Effector memory CD4-positive, alpha-beta T cell (primary cell): ENCODE measurements around the gene WDR7.

ENCODE experiments used
- DNase-seq, 3 donors: peaks; one replicate each; pipeline ENCODE4 v3.0.0-alpha.2; 2020
- H3K27ac ChIP-seq: 2 replicates; pipeline ENCODE4 v1.7.0; 2013; ENCODE audit warnings: mild to moderate bottlenecking, low read length, moderate library complexity; ENCODE audit not compliant: insufficient read depth, poor library complexity, severe bottlenecking
- H3K27me3 ChIP-seq: replicated peaks from 2 replicates; pipeline ENCODE4 v1.7.0; 2013; ENCODE audit warnings: mild to moderate bottlenecking, low read length; ENCODE audit not compliant: insufficient read depth, control insufficient read depth, poor library complexity, severe bottlenecking
- H3K36me3 ChIP-seq: 2 replicates; pipeline ENCODE4 v1.7.0; 2013; ENCODE audit warnings: mild to moderate bottlenecking, low read length, moderate library complexity; ENCODE audit not compliant: control insufficient read depth, insufficient read depth
- H3K4me1 ChIP-seq: 2 replicates; pipeline ENCODE4 v1.7.0; 2013; ENCODE audit warnings: low read length, mild to moderate bottlenecking; ENCODE audit not compliant: control insufficient read depth, insufficient read depth, poor library complexity, severe bottlenecking
- H3K4me3 ChIP-seq: 2 replicates; pipeline ENCODE4 v1.7.0; 2013; ENCODE audit warnings: low read length, low read depth, mild to moderate bottlenecking; ENCODE audit not compliant: insufficient read depth, poor library complexity, severe bottlenecking
- H3K9me3 ChIP-seq: 2 replicates; pipeline ENCODE4 v1.7.0; 2013; ENCODE audit warnings: mild to moderate bottlenecking, low read length, moderate library complexity; ENCODE audit not compliant: control insufficient read depth

Gene WDR7

DNA sequence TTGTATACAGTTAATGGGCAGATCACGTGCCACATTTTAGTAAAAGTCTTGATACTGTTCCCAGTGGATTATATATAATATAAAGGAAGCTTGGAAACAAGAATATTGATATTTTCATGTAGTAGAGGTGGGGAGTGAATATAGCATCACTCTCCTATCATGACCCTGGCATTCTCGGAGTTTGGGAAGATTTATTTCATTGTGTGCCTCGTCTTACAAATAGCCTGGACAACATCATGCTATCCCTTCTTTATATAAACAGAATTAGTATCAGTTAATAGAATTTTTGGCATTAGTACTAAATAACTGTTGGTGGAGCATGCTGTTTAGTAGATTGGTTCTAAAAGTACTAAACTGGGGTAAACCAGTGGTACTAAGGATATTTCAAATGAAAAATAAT lies 283.7 kb downstream of the WDR7 start:
- Histone ChIP-seq H3K4me3 (no peak overlapping the region), H3K36me3 (peaks cover 16% of the 10 kb centered on the region), H3K27ac (no peak overlapping the region), H3K9me3 (no peaks in the 10 kb centered on the region), H3K27me3 (no peaks in the 10 kb centered on the region), H3K4me1 (no peaks in the 10 kb centered on the region)
- no peak for DNase-seq

DNA sequence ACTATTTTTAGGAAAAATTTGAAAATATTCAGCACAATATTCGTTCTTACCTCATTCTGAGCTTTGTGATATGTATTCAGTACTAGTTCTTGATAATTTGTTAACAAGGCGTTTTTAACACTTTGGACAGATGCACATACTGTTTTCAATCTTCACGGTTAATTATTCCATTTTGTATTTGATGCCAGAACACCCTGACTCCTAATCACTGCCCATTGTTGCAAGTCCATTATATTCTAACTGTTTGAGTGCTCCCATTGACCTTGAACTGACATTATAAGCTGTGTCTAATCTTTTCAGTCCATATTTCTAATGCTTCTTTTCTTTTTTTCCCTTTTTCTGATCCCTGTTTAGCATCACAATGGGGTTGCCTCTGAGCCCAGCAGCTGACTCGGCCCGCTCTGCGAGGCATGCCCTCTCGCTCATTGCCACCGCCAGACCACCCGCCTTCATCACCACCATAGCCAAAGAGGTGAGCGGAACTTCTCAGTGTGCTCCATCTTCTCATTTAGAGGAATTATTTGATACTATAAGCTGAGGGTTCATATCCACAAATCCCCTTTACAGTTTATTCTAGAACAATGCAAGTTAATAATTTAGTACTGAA lies 284.4 kb downstream of the WDR7 start:
- H3K27me3 ChIP-seq, result no peaks in the 10 kb centered on the region
- peaks cover 16% of the 10 kb centered on the region for H3K36me3 ChIP-seq
- no peaks in the 10 kb centered on the region for H3K4me1 ChIP-seq
- H3K4me3 ChIP-seq, result no peak overlapping the region
- H3K9me3 ChIP-seq, result no peaks in the 10 kb centered on the region
- H3K27ac ChIP-seq, result no peak overlapping the region
- DNase-seq, result no peak

DNA sequence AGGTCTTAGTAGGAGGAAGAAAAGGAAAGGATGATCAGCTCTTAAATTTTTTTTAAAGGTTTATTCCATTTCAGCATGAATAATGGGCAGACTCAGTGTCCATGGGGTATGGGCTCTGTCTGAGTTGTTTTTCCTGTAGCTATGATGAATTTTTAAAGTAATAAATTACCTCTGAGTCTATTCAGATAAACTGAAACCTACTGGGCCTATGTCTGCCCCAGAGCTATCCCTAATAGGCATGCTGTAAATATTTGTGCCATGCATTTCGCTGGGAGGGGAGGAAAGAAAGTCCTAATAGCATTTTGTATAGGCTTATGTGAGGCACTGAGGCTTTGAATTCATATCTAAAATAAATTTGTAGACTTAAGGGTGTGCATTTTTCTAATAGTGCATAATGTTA lies 285.3 kb downstream of the WDR7 start:
- Histone ChIP-seq H3K4me3 (no peak overlapping the region), H3K9me3 (no peaks in the 10 kb centered on the region), H3K27ac (no peak overlapping the region), H3K27me3 (no peaks in the 10 kb centered on the region), H3K4me1 (no peaks in the 10 kb centered on the region), H3K36me3 (peaks cover 19% of the 10 kb centered on the region)
- DNase-seq, result no peak

DNA sequence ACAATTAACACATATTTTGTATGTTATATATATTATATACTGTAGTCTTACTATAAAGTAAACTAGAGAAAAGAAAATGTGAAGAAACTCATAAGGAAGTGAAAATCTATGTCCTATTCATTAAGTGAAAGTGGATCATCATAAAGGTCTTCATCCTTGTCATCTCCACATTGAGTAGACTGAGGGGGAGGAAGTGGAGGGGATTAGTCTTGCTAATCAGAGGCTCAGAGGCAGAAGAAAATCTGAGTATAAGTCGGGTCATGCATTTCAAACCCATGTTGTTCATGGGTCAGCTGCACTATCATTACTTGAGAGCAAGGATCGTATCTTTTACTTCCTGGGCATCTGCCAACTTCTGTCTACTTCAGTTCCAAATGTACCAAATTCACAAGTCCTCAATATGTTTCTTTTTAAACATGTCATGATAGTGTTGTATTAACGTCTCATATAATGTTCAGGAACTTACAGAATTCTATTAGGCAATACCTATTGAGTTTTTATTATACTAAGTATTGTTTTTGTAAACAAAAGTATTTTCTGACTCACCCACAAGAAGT lies 286.8 kb downstream of the WDR7 start:
- Histone ChIP-seq H3K4me3 (no peak overlapping the region), H3K27ac (no peak overlapping the region), H3K36me3 (peaks cover 19% of the 10 kb centered on the region), H3K4me1 (no peaks in the 10 kb centered on the region), H3K9me3 (no peaks in the 10 kb centered on the region), H3K27me3 (no peaks in the 10 kb centered on the region)
- no peak for DNase-seq

DNA sequence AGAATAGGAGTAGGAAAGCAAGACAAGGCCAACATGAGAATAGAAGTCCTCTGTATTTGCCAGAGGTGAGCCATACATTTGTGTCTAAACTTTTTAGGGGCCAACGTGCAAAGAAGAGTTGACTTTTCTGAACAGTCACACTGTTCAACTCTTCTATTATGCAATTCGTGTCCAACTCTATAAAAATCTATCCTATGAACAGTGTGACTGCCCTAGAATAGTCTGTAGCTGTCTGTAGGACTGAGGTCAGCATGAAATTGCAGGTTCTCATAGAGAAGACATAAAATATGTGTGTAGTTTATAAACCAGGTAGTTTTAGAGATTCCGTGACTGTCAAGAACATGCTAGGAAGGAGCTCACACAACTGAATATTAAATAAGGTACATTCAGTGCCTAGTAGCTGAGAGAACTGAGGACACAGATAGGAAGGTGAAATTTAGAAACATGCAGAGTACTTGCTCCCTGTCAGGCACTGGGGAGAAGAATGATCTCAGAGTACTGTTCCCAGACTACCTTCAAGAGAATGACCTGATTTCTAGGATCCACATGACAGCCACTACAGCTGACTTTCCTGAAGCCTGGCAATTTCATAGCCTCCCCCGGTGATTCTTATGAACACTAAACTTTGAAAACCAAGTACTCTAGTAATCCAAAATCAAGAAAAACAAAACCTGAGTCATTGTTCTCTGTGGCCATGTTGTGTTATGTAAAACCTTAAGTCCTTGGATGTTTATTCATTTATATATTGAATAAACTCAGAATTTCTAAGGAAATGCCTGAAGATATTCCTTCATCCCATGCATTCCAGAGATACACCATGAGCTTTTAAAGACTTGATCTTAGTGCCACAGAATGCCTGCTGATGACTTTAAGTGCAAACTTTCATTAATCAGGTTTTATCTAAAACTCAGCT lies 294.3 kb downstream of the WDR7 start:
- Histone ChIP-seq H3K4me3 (no peak overlapping the region), H3K27ac (no peak overlapping the region), H3K9me3 (no peaks in the 10 kb centered on the region), H3K36me3 (peaks cover 3% of the 10 kb centered on the region), H3K4me1 (no peaks in the 10 kb centered on the region), H3K27me3 (no peaks in the 10 kb centered on the region)
- no peak for DNase-seq

DNA sequence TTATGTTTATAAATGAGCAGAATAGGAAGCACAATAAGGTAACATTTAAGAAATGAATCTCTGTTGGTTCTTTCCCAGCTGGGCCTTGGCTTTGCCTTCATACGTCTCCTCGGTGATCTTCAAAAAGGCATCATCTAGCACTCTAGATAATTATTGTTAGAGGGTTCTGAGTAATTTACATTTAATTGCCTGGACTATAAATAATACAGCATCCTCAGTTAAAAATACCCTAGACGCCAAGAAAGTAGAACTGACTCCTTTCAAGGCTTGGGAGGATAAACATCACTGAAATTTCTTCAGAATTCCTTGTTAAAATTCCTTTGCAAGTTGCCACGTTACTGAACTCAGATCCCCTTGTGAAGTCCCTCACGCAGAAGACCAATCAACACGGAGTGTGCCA lies 296.1 kb downstream of the WDR7 start:
- Histone ChIP-seq H3K27me3 (no peaks in the 10 kb centered on the region), H3K9me3 (no peaks in the 10 kb centered on the region), H3K36me3 (no peaks in the 10 kb centered on the region), H3K27ac (no peak overlapping the region), H3K4me1 (no peaks in the 10 kb centered on the region), H3K4me3 (no peak overlapping the region)
- DNase-seq, result no peak

DNA sequence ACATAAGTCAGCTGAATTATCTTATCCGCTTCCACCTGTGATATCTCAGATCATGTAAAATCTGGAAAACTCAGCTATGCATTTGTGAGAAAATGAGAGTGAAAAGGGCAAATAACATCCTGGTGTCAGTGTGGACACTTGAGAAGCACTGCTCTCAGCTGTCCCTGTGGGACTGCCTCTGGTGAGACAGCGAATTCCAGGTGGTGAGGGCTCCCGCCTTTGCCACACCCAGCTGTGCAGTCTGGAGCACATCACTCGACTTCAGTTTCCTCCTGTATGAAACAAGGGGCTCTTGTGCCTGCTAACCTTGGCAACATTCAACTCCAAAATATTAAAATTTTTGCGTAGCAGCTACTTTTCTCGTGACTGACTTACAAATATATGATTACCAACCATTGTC lies 300.9 kb downstream of the WDR7 start:
- no peaks in the 10 kb centered on the region for H3K9me3 ChIP-seq
- H3K27ac ChIP-seq, result no peak overlapping the region
- DNase-seq, result no peak
- H3K4me1 ChIP-seq, result no peaks in the 10 kb centered on the region
- no peaks in the 10 kb centered on the region for H3K36me3 ChIP-seq
- no peaks in the 10 kb centered on the region for H3K27me3 ChIP-seq
- no peak overlapping the region for H3K4me3 ChIP-seq

DNA sequence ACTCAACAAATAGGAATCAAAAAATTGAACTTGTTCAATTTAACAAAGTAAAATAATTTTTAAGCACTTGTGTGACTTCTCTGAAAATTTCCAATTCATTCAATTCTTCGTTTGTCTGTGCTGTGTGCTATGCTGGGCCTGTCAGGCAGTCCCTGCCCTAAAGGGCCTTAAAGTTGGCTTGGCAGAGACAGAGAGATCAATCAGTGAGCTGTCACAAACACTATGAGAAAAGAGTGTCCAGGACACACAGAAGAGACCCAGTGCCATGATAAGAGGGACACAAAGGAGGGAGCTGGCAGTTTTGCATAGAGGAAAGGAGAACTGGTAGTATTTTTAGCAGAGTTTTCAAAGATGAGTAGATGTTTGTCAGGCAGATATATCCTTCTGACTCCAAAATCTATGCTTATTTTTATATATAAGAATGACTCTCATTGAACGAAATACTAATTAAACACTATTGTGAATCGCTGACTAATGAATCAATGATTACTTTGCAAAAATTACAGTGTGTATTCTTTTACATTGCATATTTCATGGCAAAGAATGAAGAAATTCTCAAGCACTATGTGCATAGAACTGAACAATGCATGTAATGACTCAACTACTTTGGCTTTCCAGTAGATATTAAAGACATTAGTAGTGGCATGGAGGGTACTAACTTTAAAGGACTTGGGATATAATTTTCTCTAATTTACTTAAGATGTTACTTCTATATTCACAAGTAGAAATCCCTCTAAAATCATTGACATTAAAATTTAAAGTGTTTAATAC lies 302.5 kb downstream of the WDR7 start:
- Histone ChIP-seq H3K4me1 (no peaks in the 10 kb centered on the region), H3K4me3 (no peak overlapping the region), H3K27me3 (no peaks in the 10 kb centered on the region), H3K27ac (no peak overlapping the region), H3K9me3 (no peaks in the 10 kb centered on the region), H3K36me3 (no peaks in the 10 kb centered on the region)
- DNase-seq, result no peak

DNA sequence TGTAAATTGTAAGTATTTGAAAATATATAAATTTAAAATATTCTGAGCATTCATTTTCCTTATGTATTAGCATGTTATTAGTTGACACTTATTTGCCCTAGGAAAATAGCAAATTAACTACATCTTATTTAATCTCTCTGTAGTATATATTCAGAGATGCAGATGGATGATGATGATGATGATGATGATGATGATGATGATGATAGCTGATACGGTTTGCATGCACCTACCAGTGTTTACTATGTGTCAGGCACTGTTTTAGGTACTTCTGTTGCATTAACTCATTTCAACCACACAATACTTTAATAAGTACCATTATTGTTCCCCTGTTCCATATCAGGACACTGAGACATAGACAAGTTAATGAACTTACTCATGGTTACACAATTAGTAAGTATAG lies 304.3 kb downstream of the WDR7 start:
- Histone ChIP-seq H3K4me3 (no peak overlapping the region), H3K27ac (no peak overlapping the region), H3K36me3 (no peaks in the 10 kb centered on the region), H3K9me3 (no peaks in the 10 kb centered on the region), H3K4me1 (no peaks in the 10 kb centered on the region), H3K27me3 (no peaks in the 10 kb centered on the region)
- DNase-seq, result no peak
